Activated naive CD8-positive, alpha-beta T cell treated with anti-CD3 and anti-CD28 coated beads, Interleukin-2, amount 50 U/mL, for 24 hours (primary cell): ENCODE measurements around the gene ARHGAP9.

ENCODE experiments used
- ATAC-seq: fragments of 150-1000 bp; cut with Tn5 transposase; one replicate; pipeline ENCODE4 v1.10.0; 2021
- DNase-seq: peaks from one replicate; pipeline ENCODE4 v3.0.0; 2021
- H3K27ac Mint-ChIP-seq: one replicate; pipeline ENCODE4 v1.8.0; 2021; ENCODE audit warnings: mild to moderate bottlenecking, mixed read lengths
- H3K27me3 Mint-ChIP-seq: one replicate; pipeline ENCODE4 v1.8.0; 2021; ENCODE audit warnings: mixed read lengths
- H3K36me3 Mint-ChIP-seq: one replicate; pipeline ENCODE4 v1.8.0; 2021; ENCODE audit warnings: low read depth, mixed read lengths
- H3K4me1 Mint-ChIP-seq: one replicate; pipeline ENCODE4 v1.8.0; 2021; ENCODE audit warnings: mixed read lengths
- H3K4me3 Mint-ChIP-seq: one replicate; pipeline ENCODE4 v1.8.0; 2021; ENCODE audit warnings: mild to moderate bottlenecking, moderate library complexity, mixed read lengths
- H3K9me3 Mint-ChIP-seq: one replicate; pipeline ENCODE4 v1.8.0; 2021; ENCODE audit warnings: mixed read lengths

Gene ARHGAP9

DNA sequence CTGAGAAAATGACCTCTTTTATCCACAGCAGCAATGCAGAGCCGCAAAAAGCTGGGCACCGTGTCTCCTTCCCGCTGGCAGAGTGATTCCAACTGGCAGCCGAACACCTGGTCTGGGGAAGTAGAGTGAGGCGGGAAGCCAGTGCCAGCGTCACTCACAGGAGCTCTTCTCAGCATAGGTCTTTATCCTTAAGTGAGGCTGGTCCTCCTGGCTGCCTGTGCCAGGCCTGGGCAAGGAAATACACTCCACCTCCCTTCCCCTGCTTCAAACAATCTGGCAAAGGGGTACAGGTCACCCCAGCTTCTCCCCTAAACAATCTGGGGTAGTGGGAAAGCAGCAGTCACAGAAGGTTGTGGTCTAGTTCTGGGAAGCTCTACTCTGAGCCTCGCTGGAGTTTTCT is 4.8 kb downstream of the ARHGAP9 start:
- Mint-ChIP-seq H3K36me3 (peaks cover 47% of the 10 kb centered on the region), H3K4me3 (peak overlapping the region; percentile 61), H3K27ac (peak overlapping the region; percentile 71), H3K4me1 (peaks cover 60% of the 10 kb centered on the region), H3K9me3 (no peaks in the 10 kb centered on the region), H3K27me3 (no peaks in the 10 kb centered on the region)
- ATAC-seq (no peak), DNase-seq (no peak)

- DNase-seq (no peak), ATAC-seq (no peak)
- Mint-ChIP-seq H3K9me3 (no peaks in the 10 kb centered on the region), H3K27ac (peak overlapping the region; percentile 71), H3K4me3 (peak overlapping the region; percentile 61), H3K4me1 (peaks cover 56% of the 10 kb centered on the region), H3K27me3 (no peaks in the 10 kb centered on the region), H3K36me3 (peaks cover 47% of the 10 kb centered on the region)
These were observed 5.2 kb downstream of the ARHGAP9 start for GRCh38 chr12:57474430-57474829.

DNA sequence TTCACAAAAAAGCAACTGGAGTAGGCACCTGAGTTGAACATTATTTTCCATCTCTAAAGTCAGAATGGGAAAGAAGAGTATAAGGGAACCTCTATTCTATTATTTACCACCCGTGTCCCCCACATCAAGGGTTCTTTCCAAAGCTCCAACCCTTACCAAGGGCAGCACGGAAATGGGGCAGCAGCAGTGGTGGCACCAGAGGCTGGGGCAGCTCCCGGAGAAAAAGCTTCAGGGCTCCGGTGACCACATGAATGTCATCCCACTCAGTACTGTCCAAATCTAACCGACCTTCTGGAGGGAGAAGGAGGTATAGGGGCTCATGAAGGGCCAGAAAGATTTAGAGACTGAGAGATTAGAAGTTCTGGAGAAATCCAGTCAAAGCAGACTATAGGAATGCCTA is 5.8 kb downstream of the ARHGAP9 start:
- no peaks in the 10 kb centered on the region for H3K27me3 Mint-ChIP-seq
- peaks cover 51% of the 10 kb centered on the region for H3K36me3 Mint-ChIP-seq
- peak overlapping the region; percentile 61 for H3K4me3 Mint-ChIP-seq
- ATAC-seq (no peak), DNase-seq (no peak)
- no peak overlapping the region for H3K27ac Mint-ChIP-seq
- peaks cover 50% of the 10 kb centered on the region for H3K4me1 Mint-ChIP-seq
- no peaks in the 10 kb centered on the region for H3K9me3 Mint-ChIP-seq

- peak overlapping the region; percentile 53 for H3K27ac Mint-ChIP-seq
- peaks cover 47% of the 10 kb centered on the region for H3K36me3 Mint-ChIP-seq
- no peaks in the 10 kb centered on the region for H3K9me3 Mint-ChIP-seq
- ATAC-seq (no peak), DNase-seq (no peak)
- no peak overlapping the region for H3K4me3 Mint-ChIP-seq
- peaks cover 45% of the 10 kb centered on the region for H3K4me1 Mint-ChIP-seq
- no peaks in the 10 kb centered on the region for H3K27me3 Mint-ChIP-seq
These were observed 6.3 kb downstream of the ARHGAP9 start for GRCh38 chr12:57473392-57473791.

DNA sequence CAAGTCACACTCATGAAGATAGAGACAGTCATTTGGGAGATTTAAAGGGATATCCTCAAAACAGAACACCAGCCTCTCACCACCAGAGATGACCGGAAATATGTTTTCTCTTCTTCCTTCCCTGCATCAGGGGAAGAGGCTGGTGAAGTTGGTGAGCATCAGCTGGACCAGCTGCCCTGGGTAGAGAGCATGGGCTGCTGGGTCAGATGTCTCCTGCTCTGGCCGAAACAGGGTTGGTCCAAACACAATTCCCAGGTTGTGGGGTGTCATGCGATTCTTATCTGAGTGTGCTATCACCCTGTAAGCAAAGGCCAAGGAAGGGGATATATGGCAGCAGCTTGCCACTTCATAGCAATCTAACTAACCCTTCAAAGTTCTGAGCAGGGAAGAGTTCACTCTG is 7.3 kb downstream of the ARHGAP9 start:
- Mint-ChIP-seq H3K27ac (no peak overlapping the region), H3K27me3 (no peaks in the 10 kb centered on the region), H3K36me3 (peaks cover 39% of the 10 kb centered on the region), H3K4me1 (peaks cover 39% of the 10 kb centered on the region), H3K4me3 (no peak overlapping the region), H3K9me3 (no peaks in the 10 kb centered on the region)
- ATAC-seq: no peak
- DNase-seq: no peak

DNA sequence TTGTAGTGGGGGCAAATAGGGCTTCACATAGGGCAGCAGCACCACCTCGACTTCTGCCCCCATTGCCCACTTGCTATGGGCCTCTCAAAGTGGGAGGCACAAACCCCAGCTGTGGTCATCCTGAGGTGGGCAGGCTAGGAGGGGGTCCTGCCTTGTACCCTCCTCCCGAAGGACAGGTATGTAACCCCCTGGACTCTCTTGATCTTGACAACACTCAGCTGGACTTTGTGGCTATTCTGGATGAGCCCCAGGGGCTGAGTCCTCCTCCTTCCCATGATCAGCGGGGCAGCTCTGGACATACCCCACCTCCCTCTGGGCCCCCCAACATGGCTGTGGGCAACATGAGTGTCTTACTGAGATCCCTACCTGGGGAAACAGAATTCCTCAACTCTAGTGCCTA is 8.0 kb downstream of the ARHGAP9 start:
- Mint-ChIP-seq H3K36me3 (peaks cover 40% of the 10 kb centered on the region), H3K27ac (no peak overlapping the region), H3K27me3 (no peaks in the 10 kb centered on the region), H3K9me3 (no peaks in the 10 kb centered on the region), H3K4me3 (no peak overlapping the region), H3K4me1 (peaks cover 37% of the 10 kb centered on the region)
- ATAC-seq (no peak), DNase-seq (no peak)

GRCh38 chr12:57470970-57471656 is 8.6 kb downstream of the ARHGAP9 start:
- peaks cover 35% of the 10 kb centered on the region for H3K4me1 Mint-ChIP-seq
- no peak overlapping the region for H3K4me3 Mint-ChIP-seq
- peaks cover 34% of the 10 kb centered on the region for H3K36me3 Mint-ChIP-seq
- DNase-seq: no peak
- H3K27me3 Mint-ChIP-seq: no peaks in the 10 kb centered on the region
- no peak overlapping the region for H3K27ac Mint-ChIP-seq
- H3K9me3 Mint-ChIP-seq: no peaks in the 10 kb centered on the region
- peak; percentile 3 for ATAC-seq

DNA sequence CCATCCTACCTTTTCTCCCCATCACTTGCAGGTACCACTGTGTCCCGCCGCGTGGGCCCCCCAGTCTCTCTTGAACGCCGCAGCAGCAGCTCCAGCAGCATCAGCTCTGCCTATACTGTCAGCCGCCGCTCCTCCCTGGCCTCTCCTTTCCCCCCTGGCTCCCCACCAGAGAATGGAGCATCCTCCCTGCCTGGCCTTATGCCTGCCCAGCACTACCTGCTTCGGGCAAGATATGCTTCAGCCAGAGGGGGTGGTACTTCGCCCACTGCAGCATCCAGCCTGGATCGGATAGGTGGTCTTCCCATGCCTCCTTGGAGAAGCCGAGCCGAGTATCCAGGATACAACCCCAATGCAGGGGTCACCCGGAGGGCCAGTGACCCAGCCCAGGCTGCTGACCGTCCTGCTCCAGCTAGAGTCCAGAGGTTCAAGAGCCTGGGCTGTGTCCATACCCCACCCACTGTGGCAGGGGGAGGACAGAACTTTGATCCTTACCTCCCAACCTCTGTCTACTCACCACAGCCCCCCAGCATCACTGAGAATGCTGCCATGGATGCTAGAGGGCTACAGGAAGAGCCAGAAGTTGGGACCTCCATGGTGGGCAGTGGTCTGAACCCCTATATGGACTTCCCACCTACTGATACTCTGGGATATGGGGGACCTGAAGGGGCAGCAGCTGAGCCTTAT is 9.2 kb downstream of the ARHGAP9 start:
- ATAC-seq: peak; percentile 6
- H3K27me3 Mint-ChIP-seq: no peaks in the 10 kb centered on the region
- no peak overlapping the region for H3K27ac Mint-ChIP-seq
- H3K9me3 Mint-ChIP-seq: no peaks in the 10 kb centered on the region
- DNase-seq: no peak
- no peak overlapping the region for H3K4me3 Mint-ChIP-seq
- peaks cover 34% of the 10 kb centered on the region for H3K36me3 Mint-ChIP-seq
- H3K4me1 Mint-ChIP-seq: peaks cover 30% of the 10 kb centered on the region

DNA sequence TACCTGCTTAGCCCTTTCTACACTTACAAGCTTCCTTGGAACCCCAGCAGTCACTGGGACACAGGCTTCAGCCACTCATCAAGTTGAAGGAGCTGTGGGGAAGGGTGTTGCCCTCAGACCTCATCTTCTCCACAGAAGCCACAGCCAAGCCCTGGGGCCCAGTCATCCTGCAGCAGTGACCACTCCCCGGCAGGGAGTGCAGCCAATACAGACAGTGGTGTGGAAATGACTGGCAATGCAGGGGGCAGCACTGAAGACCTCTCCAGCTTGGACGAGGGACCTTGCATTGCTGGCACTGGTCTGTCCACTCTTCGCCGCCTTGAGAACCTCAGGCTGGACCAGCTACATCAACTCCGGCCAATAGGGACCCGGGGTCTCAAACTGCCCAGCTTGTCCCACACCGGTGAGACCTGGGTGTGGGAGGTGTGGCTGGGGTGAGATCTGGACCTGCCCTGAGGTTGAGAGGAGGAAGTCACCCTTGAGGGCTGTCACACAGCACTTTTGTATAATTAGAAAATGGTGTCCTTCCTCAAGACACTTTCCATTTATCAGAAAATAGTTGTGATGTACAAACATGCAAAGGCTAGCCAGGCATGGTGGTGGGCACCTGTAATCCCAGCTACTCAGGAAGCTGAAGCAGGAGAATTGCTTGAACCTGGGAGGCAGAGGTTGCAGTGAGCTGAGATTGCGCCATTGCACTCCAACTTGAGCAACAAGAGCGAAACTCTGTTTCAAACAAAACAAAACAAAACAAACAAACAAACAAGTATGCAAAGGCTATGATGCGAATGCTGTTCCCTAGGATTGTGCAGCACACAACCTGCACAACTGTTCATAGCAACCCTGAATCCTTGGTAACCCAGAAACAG is 10.1 kb downstream of the ARHGAP9 start:
- Mint-ChIP-seq H3K27ac (no peak overlapping the region), H3K36me3 (peaks cover 29% of the 10 kb centered on the region), H3K4me1 (peaks cover 29% of the 10 kb centered on the region), H3K9me3 (no peaks in the 10 kb centered on the region), H3K4me3 (no peak overlapping the region), H3K27me3 (no peaks in the 10 kb centered on the region)
- DNase-seq: no peak
- no peak for ATAC-seq

GRCh38 chr12:57467915-57468314 is 11.8 kb downstream of the ARHGAP9 start:
- Mint-ChIP-seq H3K9me3 (no peaks in the 10 kb centered on the region), H3K4me1 (peaks cover 28% of the 10 kb centered on the region), H3K27ac (no peak overlapping the region), H3K27me3 (no peaks in the 10 kb centered on the region), H3K4me3 (no peak overlapping the region), H3K36me3 (peaks cover 18% of the 10 kb centered on the region)
- no peak for DNase-seq
- ATAC-seq: no peak

GRCh38 chr12:57467212-57467874 is 12.3 kb downstream of the ARHGAP9 start:
- H3K36me3 Mint-ChIP-seq: peaks cover 13% of the 10 kb centered on the region
- DNase-seq: no peak
- H3K27ac Mint-ChIP-seq: no peak overlapping the region
- ATAC-seq: no peak
- peaks cover 28% of the 10 kb centered on the region for H3K4me1 Mint-ChIP-seq
- no peaks in the 10 kb centered on the region for H3K27me3 Mint-ChIP-seq
- no peak overlapping the region for H3K4me3 Mint-ChIP-seq
- H3K9me3 Mint-ChIP-seq: no peaks in the 10 kb centered on the region

DNA sequence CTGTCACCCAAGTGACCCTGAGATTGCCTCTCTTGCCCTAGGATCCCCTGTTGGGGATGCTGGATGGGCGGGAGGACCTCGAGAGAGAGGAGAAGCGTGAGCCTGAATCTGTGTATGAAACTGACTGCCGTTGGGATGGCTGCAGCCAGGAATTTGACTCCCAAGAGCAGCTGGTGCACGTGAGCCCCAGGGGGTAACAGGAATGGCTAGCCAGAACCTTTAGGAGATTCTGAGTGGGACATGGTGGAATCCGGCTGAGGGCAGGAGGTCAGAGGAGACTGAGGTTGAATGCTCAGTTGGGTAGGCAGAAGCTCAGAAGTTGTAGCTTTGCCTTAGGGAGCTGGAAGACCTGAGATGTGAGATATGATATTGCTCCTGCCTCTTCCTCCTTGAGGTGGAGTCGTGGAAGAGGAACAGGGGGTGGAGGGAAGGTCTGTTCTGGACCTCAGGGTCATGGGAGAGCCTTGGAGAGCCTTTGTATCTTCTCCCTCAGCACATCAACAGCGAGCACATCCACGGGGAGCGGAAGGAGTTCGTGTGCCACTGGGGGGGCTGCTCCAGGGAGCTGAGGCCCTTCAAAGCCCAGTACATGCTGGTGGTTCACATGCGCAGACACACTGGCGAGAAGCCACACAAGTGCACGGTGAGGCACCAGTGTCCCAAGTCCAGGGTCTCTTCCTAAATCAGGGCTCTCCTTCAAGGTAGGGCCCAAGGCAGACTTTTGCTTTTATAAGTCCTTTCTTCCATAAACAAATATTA is 13.7 kb downstream of the ARHGAP9 start:
- Mint-ChIP-seq H3K27ac (no peak overlapping the region), H3K36me3 (peaks cover 8% of the 10 kb centered on the region), H3K4me1 (peaks cover 28% of the 10 kb centered on the region), H3K9me3 (no peaks in the 10 kb centered on the region), H3K27me3 (peaks cover 1% of the 10 kb centered on the region), H3K4me3 (no peak overlapping the region)
- DNase-seq: no peak
- no peak for ATAC-seq

DNA sequence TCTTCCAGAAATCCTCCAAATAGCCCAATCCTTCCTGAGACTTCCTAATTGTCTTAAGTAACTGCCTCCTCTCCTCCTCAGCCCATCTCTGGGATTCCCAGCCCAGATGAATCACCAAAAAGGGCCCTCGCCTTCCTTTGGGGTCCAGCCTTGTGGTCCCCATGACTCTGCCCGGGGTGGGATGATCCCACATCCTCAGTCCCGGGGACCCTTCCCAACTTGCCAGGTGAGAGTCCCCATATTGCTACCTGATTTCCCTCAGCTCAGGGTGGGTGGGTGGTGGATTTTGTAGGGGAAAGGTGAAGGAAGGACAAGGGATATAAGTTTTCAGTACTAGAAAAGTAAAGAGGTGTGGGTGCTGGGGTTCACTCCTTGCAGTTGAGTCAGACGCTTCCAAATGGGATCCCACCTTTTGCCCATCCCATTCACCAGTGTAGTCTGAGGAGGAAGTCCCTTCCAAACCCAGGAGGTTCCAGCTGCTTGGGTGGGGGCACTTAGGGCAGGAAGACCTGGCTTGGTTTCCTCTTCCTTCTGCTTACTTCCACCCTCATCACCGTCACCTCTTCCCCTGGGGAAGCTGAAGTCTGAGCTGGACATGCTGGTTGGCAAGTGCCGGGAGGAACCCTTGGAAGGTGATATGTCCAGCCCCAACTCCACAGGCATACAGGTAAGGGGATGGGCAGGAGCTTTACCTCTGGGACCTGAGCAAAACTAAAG is 14.5 kb downstream of the ARHGAP9 start:
- Mint-ChIP-seq H3K9me3 (no peaks in the 10 kb centered on the region), H3K36me3 (peaks cover 8% of the 10 kb centered on the region), H3K27ac (no peak overlapping the region), H3K4me1 (peaks cover 33% of the 10 kb centered on the region), H3K4me3 (no peak overlapping the region), H3K27me3 (peaks cover 6% of the 10 kb centered on the region)
- DNase-seq (no peak), ATAC-seq (no peak)
